Measurements from ENCODE around the gene TPMT. TPM values are rescaled to one million over a fixed set of nuclear protein-coding genes. Genes with fewer than 3 reads are reported as not detected.

The TPMT gene
- total RNA-seq, 1 experiment from 2014 or later, result 9.7 TPM

- TF ChIP-seq REST (IDR thresholded peaks at IDR 0.05; ENCODE audit: insufficient read depth in 1 of 2, low read depth in 2 of 2, low read length in 1 of 2) (no peak), TCF7L2 (IDR thresholded peaks at IDR 0.05; ENCODE audit: low read depth, low read length) (no peak), CTCF (IDR thresholded peaks at IDR 0.05) (no peak), SIN3A (IDR thresholded peaks at IDR 0.05; ENCODE audit: borderline replicate concordance, insufficient read depth, low read depth, low read length) (no peak), POLR2AphosphoS5 (IDR thresholded peaks at IDR 0.05; ENCODE audit: low read depth, low read length) (no peak)
- DNase-seq (ENCODE audit: low read depth, low spot score) (no peak), ATAC-seq (no peak)
- POLR2A ChIA-PET, result no interaction called here
- no peak overlapping the region for H3K27ac ChIP-seq (ENCODE audit: low read length)
- no peaks in the 10 kb centered on the region for H3K9me3 ChIP-seq (ENCODE audit: control insufficient read depth, insufficient read depth, low read depth, low read length)
- intact Hi-C loops (cut with micrococcal nuclease; ENCODE audit: unreplicated experiment), result no loop called here
- H3K4me3 ChIP-seq (ENCODE audit: low read depth in 2 of 2, low read length in 2 of 2), result no peak overlapping the region
- CTCF ChIA-PET, result no interaction called here
- H3K36me3 ChIP-seq (ENCODE audit: control insufficient read depth, insufficient read depth, low read length), result no peaks in the 10 kb centered on the region
- no TSS peak for BruUV-seq (replicated peaks)
- in situ Hi-C loops (cut with HindIII; ENCODE audit: low pct_unique_long_range_greater_than_20kb, low sequenced_read_pairs), result no loop called here
- no peaks in the 10 kb centered on the region for H3K27me3 ChIP-seq (ENCODE audit: control insufficient read depth, insufficient read depth, low read length)
- no peaks in the 10 kb centered on the region for H3K4me1 ChIP-seq (ENCODE audit: control insufficient read depth, insufficient read depth, low read length)
Observed at GRCh38 chr6:18141805-18142590, 12.9 kb downstream of the TPMT start.

GRCh38 chr6:18139935-18140621 lies 14.8 kb downstream of the TPMT start:
- ChIA-PET CTCF (no interaction called here), POLR2A (no interaction called here)
- H3K36me3 ChIP-seq (ENCODE audit: control insufficient read depth, insufficient read depth, low read length), result no peaks in the 10 kb centered on the region
- H3K27ac ChIP-seq (ENCODE audit: low read length), result no peak overlapping the region
- DNase-seq (ENCODE audit: low read depth, low spot score), result no peak
- intact Hi-C loops (cut with micrococcal nuclease; ENCODE audit: unreplicated experiment), result no loop called here
- BruUV-seq (replicated peaks), result no TSS peak
- ATAC-seq, result no peak
- no peaks in the 10 kb centered on the region for H3K9me3 ChIP-seq (ENCODE audit: control insufficient read depth, insufficient read depth, low read depth, low read length)
- no peak overlapping the region for H3K4me3 ChIP-seq (ENCODE audit: low read depth in 2 of 2, low read length in 2 of 2)
- no peak for TF ChIP-seq REST (IDR thresholded peaks at IDR 0.05; ENCODE audit: insufficient read depth in 1 of 2, low read depth in 2 of 2, low read length in 1 of 2)
- no peak for TF ChIP-seq TCF7L2 (IDR thresholded peaks at IDR 0.05; ENCODE audit: low read depth, low read length)
- TF ChIP-seq POLR2AphosphoS5 (IDR thresholded peaks at IDR 0.05; ENCODE audit: low read depth, low read length), result no peak
- no peaks in the 10 kb centered on the region for H3K4me1 ChIP-seq (ENCODE audit: control insufficient read depth, insufficient read depth, low read length)
- H3K27me3 ChIP-seq (ENCODE audit: control insufficient read depth, insufficient read depth, low read length), result no peaks in the 10 kb centered on the region
- in situ Hi-C loops (cut with HindIII; ENCODE audit: low pct_unique_long_range_greater_than_20kb, low sequenced_read_pairs), result no loop called here

Measured in Panc1 (cell line).